Gastroesophageal sphincter (tissue), 3 donors: ENCODE measurements around the gene LHX2.

Source experiments
- CTCF ChIP-seq, 4 experiments: fragments of 200-600 bp in 2 of 4; fragments of 450-650 bp in 2 of 4; sonication (generic) in 1 of 4; IDR thresholded peaks; one replicate each; pipeline ENCODE4 v1.5.1; 2017 to 2019; ENCODE audit warnings: antibody characterized with exemption in 4 of 4, mild to moderate bottlenecking in 2 of 4, moderate library complexity in 2 of 4
- POLR2A ChIP-seq, 2 donors: fragments of 450-650 bp; IDR thresholded peaks; one replicate each; pipeline ENCODE4 v1.6.1; 2017; ENCODE audit warnings: antibody characterized with exemption in 2 of 2, mild to moderate bottlenecking in 2 of 2, moderate library complexity in 1 of 2
- POLR2AphosphoS5 ChIP-seq: sonication (generic); formaldehyde crosslinking; IDR thresholded peaks from one replicate; pipeline ENCODE4 v1.6.1; 2017; ENCODE audit warnings: antibody characterized with exemption

- TF ChIP-seq CTCF (IDR thresholded peaks at IDR 0.05) (no peak), POLR2A (IDR thresholded peaks at IDR 0.05) (no peak), POLR2AphosphoS5 (no peak)
Observed at GRCh38 chr9:123974471-123974870, 37.1 kb upstream of the LHX2 start.
